DMS114 treated with DMSO at 0.1 percent for 48 hours (cell line): ENCODE results near the gene OTUD7B.
"Not testable (repeated sequence)": the region's sequence is repeated elsewhere in the genome, so short reads cannot be mapped to it uniquely, and the experiment has no call there.

Experiments
- DNase-seq: peaks from one replicate; lab custom pipeline; 2025; ENCODE audit not compliant: unreplicated experiment; lab: John Stamatoyannopoulos, UW

Gene OTUD7B

DNA sequence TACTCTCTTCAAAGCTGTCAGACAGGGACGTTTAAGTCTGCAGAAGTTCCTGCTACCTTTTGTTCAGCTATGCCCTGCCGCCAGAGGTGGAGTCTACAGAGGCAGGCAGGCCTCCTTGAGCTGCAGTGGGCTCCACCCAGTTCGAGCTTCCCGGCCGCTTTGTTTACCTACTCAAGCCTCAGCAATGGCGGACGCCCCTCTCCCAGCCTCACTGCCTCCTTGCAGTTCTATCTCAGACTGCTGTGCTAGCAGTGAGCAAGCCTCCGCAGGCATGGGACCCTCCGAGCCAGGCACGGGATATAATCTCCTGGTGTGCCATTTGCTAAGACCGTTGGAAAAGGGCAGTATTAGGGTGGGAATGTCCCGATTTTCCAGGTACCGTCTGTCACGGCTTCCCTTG lies 53.0 kb downstream of the OTUD7B start:
- DNase-seq, result not testable (repeated sequence)

DNA sequence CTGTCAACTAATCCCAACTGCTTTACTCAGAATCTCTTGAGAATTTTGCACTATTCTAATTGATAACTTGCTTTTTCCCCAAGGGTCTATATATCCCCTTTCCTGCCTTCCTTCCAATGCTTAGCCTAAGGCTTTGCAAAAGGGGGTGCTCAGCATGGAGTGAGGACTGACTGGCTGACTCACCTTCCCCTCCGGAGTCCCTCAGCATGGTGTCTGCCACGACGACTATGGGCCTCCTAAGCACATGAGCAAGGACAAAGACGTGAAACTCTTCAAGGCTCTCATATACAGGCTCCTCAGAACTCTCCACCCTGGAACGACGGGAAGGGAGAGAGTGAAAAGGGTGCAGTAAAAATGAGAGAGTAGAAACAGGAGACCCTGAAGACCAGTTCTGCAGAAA lies 60.6 kb downstream of the OTUD7B start:
- no peak for DNase-seq

DNA sequence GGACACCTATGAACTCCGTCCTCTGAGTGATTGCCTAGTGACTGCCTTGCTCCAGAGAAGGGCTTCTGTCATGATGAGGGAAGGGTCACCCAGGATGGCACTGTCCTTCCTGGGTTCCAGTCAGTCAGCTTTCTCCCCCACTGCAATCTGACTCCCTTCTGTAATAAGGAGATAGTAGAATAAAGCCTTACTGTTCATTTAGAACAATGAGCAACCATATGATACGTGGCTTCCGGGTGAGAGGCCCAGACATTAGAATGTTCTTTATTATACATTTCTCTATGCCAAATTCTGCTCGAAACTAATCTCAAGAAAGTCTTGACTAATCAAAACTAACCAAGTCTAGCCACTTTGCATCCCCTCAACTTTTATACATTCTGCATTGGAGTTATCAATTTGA lies 65.3 kb downstream of the OTUD7B start:
- no peak for DNase-seq

DNA sequence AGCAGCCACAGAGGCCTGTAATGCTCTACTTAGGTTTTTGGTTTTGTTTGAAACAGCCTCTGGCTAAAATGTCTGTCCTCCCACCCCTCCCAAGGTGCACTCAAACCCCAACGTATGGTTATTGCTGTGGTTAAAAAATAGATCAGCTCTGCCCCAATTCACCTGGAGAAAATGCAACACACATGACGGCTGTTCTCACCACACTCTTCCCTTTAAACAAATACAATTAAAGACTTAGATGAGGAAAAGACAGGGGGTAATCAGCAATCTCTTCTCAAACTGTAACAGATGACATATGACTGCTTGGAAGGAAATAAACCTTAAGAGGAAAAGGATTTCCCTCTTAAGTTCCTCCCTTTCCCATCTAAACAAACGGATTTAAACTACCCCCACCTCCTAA lies 67.6 kb downstream of the OTUD7B start:
- DNase-seq, result no peak

DNA sequence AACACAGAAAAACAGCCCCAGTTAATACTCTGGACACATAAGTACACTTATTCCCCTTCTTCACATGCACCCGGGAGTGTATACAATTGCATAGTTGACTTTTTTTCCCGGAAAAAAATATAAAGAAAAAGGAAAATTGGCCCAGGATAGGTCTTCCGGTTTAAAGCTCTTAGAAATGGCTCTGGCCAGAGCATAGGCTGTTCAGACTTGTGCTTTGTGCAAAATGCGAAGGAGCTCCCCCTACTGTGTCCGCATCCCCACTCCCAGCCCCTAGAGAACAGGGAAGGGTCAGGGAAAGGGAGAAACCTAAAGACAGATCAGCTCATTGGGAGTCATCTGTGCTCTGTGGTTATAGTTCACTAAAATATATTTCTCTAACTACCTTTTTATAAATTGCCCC lies 68.3 kb downstream of the OTUD7B start:
- DNase-seq, result peak; percentile 63

DNA sequence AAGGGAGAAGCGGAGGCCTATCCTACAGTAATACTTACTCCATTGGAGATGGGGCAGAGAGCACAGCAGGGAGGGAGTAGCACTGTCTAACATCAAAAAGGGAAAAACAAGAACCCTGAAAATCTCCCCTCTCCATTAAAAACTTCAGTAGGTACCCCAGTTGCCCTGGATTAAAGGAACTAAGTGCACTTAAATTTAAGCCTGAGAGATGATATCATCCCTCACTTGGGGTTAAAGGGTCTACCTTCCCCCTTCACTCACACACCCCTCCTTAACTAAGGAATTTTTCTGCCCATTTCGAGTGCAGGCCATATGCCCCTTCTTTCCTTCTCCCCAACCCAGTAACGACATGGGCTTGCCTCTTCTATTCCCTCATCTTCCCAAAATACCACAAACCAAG lies 70.1 kb downstream of the OTUD7B start:
- no peak for DNase-seq

DNA sequence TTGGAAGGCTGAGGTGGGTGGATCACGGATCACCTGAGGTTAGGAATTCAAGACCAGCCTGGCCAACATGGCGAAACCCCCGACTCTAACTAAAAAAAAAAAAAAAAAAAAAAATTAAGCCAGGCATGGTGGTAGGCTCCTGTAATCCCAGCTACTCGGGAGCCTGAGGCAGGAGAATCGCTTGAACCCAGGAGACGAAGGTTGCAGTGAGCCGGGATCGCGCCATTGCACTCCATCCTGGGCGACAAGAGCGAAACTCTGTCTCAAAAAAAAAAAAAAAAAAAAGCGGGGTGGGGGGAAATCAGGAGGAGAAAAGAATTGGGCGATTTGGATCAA lies 71.9 kb downstream of the OTUD7B start:
- DNase-seq, result not testable (repeated sequence)

DNA sequence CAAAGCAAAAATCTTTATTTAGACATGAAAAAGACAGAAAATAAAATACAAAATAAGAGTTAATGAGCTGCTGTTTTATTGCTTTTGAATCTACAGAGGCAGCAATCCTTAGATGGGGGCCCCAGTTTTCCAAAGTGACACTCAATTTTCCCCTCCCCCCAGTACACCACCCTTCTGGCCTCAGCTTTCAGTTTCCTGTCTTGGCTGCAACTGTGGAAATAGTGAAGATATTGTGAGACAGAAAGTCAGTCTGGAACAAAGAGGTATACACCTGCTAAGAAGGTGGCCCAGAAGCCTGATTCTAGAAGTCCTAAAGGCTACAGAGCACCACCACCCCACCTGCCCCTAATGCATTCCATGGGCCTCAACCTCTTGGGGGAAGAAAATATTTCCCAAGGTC lies 72.8 kb downstream of the OTUD7B start:
- DNase-seq, result no peak

DNA sequence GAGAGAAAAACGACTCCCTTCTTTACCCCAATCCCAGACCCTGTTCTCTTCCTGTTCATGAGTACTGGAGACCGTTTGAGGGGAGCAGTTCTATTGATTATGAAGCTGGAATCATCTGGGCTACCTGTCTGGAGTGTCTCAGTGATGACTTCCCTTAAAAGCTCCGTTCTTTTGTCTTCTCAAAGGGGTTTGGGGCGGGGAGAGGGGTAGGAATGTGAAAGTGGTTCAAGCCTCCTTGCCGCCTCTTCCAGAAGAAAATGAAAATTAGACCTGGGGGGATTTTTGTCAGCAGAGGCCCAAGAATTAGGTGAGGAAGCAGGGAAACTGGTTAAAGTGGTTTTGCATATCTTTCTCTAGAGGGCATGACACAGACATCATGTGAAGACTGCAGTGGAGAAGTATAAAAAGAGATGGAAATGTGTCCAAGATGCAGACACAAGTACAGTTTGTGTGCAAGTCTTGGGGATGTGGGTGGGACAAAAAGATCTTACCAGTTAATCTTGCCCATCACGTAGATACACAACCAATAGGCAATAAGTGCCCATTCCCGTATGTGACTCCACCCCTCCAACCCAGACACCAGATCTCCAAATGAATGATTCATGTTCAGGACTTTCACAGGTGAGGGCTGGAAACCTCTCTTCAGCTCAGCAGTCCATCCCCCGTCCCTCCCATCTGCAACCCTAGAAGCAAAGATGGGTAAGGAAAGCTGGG lies 73.4 kb downstream of the OTUD7B start:
- DNase-seq, result no peak

DNA sequence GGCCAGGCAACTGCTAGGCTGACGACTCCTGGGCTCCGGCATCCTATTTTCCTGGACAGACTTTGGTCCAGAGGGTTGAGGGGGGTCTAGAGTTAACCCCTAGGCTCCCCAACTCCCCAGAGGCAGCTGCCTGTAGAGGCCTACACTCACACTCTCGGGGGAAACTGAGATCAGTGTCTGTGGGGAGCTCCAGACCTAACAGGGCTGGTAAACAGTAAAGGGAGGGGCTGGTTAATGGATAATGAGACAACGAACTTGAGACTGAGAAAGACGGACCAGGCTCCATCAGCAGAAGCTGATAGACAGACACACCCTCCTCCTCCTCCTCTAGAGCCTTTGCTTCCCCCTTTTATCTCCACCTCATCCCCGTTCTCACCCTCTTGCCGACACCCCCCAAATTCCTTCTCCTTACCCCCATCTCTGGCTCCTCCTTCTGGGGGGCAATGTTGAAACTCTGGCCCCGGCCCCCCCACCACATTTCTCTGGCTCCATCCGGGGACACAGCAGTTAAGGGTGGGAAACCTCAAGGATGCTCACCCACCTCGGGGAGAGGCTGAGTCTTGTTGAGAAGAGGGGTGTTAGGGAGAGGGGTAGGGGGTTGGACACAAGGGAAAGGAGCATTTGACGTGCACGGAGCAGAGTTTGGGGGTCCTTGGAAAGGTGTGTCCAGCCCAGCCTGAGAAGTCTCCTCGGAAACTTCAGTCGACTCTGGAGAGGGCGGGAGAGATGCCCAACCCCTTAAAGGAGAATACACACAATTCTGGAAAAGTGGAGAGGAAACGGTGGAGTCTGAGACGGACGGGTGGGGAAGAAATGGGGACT lies 74.1 kb downstream of the OTUD7B start, which contains the start of gene MTMR11:
Gene MTMR11 (minus strand): TSS at position 710 of the 822 bp plus-strand sequence. CDS start 232 bp downstream, at position 478.
- DNase-seq, result peak; percentile 45

DNA sequence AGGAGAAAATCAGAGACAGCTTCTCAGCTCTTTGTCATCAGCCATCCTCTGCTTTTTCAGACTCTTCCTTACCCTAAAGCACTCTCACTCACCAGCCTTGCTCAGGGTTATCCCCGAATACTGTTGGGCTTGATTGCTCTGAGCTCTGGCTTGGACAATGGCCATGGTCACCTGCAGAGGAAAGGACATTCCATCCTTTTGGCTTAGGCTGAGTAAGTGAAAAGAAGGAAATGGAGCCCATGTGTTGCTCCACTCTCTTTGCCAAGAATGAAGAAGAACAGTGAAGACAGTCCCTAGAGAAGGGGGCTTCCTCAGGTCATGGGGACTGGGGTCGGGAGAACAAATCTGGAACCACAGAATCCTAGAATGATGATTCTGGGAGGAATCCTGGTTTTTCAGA lies 76.2 kb downstream of the OTUD7B start:
- no peak for DNase-seq

DNA sequence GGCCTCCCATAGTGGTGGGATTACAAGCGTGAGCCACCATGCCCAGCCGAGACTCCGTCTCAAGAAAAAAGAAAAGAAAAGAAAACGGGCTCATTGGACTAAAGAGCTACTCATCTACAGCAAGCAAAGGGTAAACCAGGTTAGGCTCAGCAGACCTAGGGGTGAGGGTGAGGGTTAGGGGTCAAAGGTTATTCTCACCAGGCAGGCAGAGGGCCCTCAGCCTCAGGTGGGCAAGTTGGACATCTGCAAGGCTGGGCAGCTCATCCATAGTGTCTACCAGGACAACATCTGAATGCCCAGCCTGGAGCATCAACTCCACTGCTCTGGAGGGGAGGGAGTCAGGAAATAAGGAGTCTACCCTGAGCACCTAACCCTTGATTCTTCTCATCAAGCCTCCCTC lies 77.3 kb downstream of the OTUD7B start:
- DNase-seq, result no peak

DNA sequence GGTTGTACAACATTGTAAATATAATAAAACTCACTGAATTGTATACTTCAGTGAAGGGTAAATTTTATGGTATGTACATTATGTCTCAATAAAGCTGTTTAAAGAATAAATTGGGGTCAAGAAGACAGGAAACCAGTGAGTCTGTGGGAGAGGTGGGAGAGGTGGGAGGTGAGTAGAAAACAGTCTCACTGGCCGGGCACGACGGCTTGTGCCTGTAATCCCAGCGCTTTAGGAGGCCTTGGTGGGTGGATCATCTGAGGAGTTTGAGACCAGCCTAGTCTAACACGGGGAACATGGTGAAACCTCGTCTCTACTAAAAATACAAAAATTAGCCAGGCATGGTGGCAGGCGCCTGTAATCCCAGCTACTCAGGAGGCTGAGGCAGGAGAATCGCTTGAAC lies 78.1 kb downstream of the OTUD7B start:
- DNase-seq, result no peak

DNA sequence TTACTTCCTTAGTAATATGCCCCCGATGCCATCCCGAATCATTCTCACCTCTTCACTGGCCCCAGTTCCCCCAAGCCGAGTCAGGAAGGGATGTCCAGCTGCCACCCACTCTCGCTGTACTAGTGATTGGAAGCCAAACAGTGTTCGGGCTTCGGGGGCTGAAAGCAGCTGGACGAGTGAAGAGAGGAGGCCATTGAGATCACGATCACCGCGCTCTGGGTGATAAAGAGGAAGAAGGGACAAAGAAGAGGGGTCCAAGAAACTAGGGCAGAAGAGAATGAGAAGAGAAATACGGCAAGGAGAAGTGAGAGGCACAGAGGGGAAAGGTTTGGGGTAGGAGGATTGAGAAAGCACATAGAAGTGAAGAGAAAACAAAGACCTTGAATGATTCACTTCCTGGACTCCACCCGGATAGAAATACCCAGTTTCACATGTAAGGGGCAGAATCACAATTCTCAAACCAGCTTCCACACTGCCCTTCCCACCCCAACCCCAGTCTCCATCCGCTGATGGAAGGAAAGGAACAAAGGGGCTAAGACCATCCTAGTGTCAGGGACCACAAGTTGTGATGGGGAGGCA lies 79.2 kb downstream of the OTUD7B start:
- no peak for DNase-seq

DNA sequence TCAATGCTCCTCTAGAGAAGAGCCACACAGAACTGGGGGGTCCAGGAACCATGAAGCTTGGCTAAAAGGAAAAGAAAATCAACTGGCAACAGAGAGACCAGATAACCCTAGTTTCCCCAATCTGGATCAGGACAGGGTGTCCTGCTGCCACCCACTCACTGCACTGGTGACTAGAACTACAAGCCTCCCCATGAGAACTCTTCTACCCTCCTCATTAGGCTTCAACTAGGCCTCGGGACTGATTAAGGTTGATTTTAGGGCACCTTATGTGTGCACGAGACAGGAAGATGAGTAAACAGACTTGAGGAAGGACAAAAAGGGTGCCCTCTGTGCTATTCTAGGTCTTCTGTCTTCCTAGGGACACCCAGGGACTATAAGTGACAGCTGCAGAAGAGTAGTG lies 80.7 kb downstream of the OTUD7B start:
- no peak for DNase-seq

DNA sequence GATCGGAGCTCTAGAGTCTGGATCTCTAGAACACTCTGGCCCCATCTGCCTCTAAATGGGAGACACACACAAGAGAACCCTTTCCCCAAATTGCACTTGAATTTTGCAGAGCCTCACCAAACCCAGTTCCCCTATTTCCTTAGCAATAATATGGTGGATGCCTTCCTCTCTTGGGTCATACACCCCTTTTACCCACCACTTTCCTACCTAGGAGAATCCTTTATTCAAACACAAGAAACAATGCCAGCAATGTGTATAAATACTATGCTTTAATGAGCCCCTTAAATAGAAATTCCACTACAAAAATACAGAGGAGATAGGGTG lies 82.2 kb downstream of the OTUD7B start:
- no peak for DNase-seq

DNA sequence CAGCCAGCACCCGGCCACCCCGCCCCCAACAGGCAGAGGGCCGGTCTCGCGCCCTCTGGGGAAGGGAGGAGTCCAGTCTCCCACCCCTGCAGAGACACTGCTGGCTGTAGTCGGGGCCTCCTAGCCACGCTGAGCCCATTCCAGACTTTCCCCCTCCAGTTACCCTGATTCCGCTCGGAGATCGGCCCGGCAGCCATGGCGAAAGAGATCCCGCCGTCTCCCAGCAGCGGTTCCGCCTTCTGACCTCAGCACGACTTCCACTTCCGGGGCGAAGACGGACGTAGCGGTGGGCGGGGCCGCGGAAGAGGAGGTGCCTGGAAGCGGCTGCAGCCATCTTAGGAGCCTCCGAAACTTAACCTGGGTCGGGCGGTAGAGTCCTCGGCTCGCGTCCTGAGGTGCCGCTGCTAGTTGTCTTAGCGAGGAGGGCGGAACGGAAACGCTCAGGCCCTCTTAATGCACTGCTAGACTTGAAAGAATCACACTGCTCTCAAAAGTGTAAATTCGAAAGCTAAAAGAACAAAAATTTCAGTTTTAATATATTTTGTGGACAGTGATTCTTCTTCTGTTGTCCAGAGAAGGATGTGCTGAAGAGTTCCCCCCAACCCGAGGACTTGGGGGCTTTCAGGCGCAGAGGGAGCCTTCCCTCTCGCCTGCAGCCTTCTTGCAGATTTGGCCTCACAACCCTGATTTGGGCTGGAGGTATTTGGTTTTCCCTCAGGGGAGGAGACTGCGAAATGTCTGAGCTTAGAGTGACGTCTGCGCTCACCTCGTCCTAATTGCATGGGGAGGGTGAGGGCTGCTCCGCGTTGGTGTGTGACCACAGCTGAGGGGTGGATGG lies 82.7 kb downstream of the OTUD7B start, which contains the start of gene SF3B4:
Gene SF3B4 (minus strand): TSS at position 241 of the 838 bp plus-strand sequence. CDS start 44 bp downstream, at position 197.
- peak; percentile 99 for DNase-seq

DNA sequence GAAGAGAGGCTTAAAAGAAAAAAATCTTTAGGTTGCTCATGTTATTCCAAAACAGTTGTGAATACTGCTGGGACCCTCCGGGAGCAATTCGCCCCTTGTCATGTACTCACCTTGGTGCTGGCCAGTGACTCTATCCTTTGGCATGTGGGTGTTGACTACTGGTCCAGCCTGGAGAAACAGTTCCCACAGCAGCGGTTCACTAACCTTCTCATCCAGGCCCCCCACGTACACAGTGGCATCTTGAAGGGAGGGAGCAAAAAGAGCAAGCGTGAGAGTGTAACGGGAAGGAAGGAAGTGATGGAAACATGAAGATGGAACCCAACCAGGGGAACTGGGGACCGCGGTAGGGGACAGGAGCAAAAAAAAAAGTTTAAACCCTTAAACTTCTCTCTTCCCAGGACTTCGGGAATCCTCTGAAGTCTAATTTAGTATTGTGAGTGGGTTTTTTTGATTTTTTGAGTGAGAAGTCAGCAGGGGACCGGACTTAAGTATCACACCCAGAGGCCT lies 83.4 kb downstream of the OTUD7B start:
- no peak for DNase-seq

DNA sequence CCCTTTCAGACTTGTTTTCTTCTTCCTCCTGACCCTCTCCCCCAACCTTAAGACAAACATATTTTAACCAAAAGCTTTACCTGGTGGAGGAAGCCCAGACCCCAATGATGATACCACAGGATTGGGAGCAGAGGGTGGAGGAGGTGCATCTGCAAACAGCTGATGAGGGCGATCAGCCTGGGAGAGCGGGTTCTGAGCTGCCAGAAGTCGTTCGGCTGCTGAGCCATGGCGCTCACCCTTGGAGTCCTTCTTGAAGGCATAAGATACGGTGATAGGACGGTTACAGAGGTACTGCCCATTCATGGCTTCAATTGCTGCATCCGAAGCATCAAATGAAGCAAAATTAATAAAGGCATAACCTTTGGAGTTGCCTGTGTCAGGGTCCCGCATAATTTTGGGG lies 84.2 kb downstream of the OTUD7B start:
- no peak for DNase-seq

DNA sequence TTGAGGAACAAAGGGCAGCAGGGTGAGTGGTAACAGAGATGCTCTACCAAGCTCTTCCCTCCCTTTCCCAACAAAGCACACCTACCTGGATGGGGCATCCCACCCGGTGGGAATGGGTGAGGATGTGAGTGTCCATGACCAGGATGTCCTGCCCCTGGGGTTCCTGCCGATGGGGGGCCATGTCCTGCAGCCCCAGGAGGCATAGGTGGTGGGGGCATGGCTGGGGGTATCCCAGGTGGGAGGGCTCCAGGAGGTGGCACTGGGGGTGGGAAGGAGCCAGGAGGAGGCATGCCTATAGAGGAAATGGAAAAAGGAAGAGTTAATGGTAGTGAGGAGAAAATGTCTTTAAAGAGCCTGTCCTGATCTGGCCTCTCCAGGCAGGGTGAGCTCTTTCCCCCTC lies 84.8 kb downstream of the OTUD7B start:
- DNase-seq, result no peak

DNA sequence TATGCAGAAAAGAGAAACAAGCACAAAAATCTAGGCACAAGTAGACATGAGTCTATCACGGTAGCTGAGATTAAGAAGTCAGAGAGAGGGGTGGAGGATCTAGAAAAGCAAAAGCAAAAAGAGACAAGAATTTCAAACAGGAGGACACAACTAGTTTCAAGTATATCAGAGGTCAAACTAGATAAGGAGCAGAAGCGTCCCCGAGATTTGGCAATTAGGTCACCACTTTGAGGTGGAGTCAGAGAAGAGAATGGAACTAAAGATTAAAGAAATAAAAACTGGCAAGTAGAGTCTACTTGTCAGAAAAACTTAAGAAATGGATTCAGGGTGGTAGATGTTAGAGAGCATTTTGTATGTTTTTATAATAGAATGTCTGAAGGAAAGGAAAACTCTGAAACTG lies 85.2 kb downstream of the OTUD7B start:
- no peak for DNase-seq
